KBM-7 (cell line): ENCODE data around the gene FXYD6.

ENCODE experiments used
- DNase-seq: peaks from one replicate; pipeline ENCODE4 v3.0.0-alpha.2; 2015
- in situ Hi-C: fragments of 300-500 bp; cut with MboI; formaldehyde crosslinking; loops from 2 replicates; pipeline ENCODE4 v1.14.3; 2020; ENCODE audit warnings: low sequenced_read_pairs, low pct_unique_long_range_greater_than_20kb, mixed read lengths

The FXYD6 gene

GRCh38 chr11:117898059-117898458, 21.6 kb upstream of the FXYD6 start:
- DNase-seq, result no peak
- in situ Hi-C loops, result no loop called here

DNA sequence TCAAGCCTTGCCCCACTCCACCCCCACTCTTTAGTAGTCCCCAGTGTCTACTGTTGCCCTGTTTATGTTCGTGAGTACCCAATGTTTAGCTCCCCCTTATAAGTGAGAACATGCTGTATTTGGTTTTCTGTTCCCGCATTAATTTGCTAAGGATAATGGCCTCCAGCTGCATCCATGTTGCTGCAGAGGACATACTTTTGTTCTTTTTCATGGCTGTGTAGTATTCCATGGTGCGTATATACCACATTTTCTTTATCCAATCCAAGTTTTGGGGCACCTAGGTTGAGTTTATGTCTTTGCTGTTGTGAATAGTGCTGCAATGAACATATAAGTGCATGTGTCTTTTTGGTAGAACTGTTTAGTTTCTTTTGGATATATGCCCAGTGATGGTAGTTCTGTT, 16.2 kb upstream of the FXYD6 start:
- in situ Hi-C loops, result no loop called here
- no peak for DNase-seq

GRCh38 chr11:117891362-117891761, 14.9 kb upstream of the FXYD6 start:
- in situ Hi-C loops, result no loop called here
- no peak for DNase-seq

DNA sequence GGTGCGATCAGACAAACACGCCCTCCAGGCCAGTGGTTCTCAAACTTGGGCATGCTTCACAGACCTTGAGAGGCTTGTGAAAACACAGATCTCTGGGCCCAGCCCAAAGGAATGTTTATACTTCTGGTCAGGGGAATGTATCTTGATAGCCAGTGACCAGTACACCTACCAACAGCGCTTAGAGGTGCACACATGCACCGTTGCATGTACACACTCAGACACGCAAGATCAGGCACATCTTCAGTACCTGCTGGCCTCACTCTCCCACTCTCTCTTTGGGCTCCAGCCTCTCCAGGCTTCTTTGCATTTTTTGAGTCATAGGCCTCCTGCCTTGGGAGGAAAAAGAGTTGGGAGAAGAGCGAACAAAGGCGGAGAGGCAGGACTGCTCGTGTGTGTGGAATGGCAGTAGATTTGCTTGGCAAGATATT, 11.7 kb upstream of the FXYD6 start:
- in situ Hi-C loops, result no loop called here
- DNase-seq, result no peak

DNA sequence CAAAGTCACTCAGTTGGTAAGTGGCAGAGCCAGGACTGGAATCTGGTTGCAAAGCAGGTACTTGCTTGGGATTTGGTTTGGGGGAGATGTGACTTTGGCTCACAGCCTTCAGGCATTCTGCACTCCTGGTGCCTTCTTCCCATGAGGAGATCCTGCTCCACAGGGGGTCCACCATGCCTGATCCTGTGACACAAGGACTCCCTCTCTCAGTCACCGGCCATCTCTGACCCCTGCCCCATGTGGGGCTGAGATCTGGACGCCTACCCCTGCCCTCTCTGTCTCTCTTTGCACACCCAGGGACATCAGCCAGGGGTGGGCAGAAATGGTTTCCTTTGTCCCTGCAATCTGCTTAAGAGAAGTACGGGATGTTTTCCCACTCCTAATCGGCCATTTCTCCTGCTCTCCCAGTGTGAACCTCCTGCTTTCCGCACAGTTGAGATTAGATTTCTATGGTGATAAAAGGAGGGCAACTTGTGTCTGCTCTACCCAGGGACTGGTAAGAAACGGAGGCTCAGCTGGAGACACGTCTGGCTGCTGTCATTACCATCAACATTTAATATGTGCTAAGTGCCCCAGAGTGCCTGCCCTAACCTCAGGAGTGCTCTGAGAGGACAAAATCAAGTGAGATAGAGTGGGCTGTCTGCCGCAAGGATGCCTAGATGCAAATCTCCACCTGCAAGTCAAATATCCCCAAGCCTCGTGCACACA, 11.1 kb upstream of the FXYD6 start:
- in situ Hi-C loops, result no loop called here
- DNase-seq, result no peak

- in situ Hi-C loops, result no loop called here
- DNase-seq, result no peak
These were observed 9.3 kb upstream of the FXYD6 start for GRCh38 chr11:117885777-117886176.

- in situ Hi-C loops, result no loop called here
- no peak for DNase-seq
These were observed 8.5 kb upstream of the FXYD6 start for GRCh38 chr11:117884994-117885393.

DNA sequence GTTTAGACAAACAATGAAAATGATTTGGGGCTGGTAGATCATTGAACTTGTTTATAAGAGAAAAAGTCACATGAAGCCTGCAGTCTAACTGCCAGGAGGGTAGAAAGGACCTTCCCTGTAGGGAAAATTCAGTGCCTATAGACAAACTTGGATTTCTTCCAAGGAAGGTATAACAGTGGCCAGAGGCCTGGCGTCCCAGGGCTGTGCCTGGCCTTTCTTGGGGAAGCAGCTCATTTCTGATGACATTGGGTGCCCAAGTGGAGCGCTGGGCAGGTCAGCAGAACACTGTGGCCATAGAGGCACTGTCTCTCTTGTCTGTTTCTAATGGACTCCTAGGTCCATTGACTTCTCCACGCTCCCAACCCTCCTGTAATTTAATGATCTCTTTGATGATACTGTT, 6.6 kb upstream of the FXYD6 start:
- DNase-seq, result no peak
- in situ Hi-C loops, result no loop called here

- in situ Hi-C loops, result no loop called here
- no peak for DNase-seq
These were observed 6.0 kb upstream of the FXYD6 start for GRCh38 chr11:117882311-117882905.

- in situ Hi-C loops, result no loop called here
These were observed 4.8 kb upstream of the FXYD6 start for GRCh38 chr11:117881217-117881616.

GRCh38 chr11:117879516-117880480, 3.3 kb upstream of the FXYD6 start:
- in situ Hi-C loops, result no loop called here
- no peak for DNase-seq

More at GRCh38 chr11:117881217-117881616, 4.8 kb upstream of the FXYD6 start:
- DNase-seq, result no peak

GRCh38 chr11:117878939-117879475, 2.5 kb upstream of the FXYD6 start:
- DNase-seq, result no peak
- in situ Hi-C loops, result no loop called here

GRCh38 chr11:117878314-117878938, 2.0 kb upstream of the FXYD6 start:
- in situ Hi-C loops, result no loop called here
- DNase-seq, result no peak

DNA sequence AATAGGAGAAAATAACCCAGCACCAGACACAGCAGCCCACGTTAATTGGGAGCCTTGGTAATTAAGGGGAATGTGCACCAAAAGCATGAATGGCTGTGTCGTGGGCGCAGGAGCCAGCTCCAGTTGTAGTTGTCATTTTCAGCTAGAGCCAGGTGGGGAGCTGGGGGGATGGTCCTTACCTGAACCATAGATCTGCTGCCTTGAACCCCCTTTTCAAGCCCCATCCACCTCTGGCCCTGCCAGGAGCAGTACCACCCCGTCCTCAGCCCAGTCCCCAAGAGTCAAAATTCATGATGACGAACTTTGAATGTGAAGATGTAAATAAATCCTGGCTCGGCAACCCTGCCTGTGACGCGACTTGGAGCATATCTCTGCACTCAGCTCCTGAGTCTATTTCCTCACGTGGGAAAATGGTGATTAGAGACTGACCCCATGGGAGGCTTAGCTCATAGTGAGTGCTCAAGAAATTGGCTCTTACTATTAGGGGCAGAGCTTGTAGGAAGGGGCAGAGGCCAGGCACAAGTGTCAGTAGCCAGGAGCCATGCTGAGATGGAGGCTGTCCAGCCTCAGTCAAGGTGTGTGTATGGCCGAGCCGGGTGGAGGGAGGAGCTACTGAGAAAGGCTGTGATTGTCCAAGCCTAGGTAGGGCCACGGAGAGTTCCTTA, 794 bp upstream of the FXYD6 start:
- DNase-seq, result no peak
- in situ Hi-C loops, result no loop called here

DNA sequence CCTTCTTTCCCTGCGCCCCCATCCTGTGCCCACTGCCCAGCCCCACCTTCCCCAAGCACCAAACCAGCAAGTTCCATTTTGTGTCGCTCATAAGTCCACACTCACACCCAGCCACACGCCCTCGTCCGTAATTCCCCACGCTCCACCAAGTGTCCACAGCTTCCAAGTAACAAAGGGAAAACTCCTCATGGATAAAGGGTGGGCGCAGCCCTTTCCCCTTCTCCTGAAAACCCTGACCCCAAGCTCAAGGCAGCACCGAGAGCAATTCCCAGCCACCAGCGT, 458 bp downstream of the FXYD6 start:
- DNase-seq, result no peak
- in situ Hi-C loops, result no loop called here

GRCh38 chr11:117875382-117876058, 938 bp downstream of the FXYD6 start:
- DNase-seq, result no peak
- in situ Hi-C loops, result no loop called here

DNA sequence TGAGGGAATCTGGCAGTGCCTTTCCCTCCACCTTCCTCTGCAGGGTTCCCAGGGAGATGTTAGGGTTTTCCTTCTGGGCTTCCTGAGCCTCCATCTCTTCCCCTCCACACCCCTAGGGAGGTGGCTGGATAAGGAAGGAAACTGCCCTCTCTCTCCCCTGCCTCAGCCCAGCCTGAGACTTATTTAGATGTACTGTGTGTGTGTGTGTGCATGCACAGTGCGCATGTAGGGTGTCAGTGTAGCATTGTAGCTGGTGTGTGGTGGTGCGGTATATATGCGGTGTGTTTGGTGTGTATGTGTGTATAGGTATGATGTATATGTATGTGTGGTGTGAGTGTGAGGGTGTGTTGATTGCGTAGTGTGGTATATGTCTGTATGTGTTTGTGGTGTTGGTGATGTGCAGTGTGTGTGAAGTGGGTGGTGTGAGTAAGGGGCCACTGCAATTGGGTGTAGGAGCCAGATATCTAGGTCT, 1.5 kb downstream of the FXYD6 start:
- in situ Hi-C loops, result no loop called here
- no peak for DNase-seq

- no peak for DNase-seq
- in situ Hi-C loops, result no loop called here
These were observed 2.1 kb downstream of the FXYD6 start for GRCh38 chr11:117874253-117874909.
